Measurements from ENCODE around the gene CCL21. TPM values are rescaled to one million over a fixed set of nuclear protein-coding genes. Genes with fewer than 3 reads are reported as not detected.
"Not testable (repeated sequence)": the region's sequence is repeated elsewhere in the genome, so short reads cannot be mapped to it uniquely, and the experiment has no call there.

CCL21 gene
- total and polyA plus RNA-seq, 9 donors = 4.4 to 25.2 (median 18.0) TPM

- no peaks in the 10 kb centered on the region for H3K9me3 ChIP-seq (replicated peaks; ENCODE audit: control insufficient read depth, low read depth, low read length)
- H3K36me3 ChIP-seq (ENCODE audit: control insufficient read depth, insufficient read depth, low read length) = no peaks in the 10 kb centered on the region
- H3K4me1 ChIP-seq (ENCODE audit: control insufficient read depth, insufficient read depth, low read length) = no peaks in the 10 kb centered on the region
- no peak overlapping the region for H3K4me3 ChIP-seq (ENCODE audit: low read length)
- no peak overlapping the region for H3K27ac ChIP-seq (ENCODE audit: low read length)
- DNase-seq = no peak
- WGBS (ENCODE audit: insufficient coverage) = no CpG with 5 or more reads among the region's 6 CpGs
- H3K27me3 ChIP-seq (ENCODE audit: control insufficient read depth, insufficient read depth, low read length) = no peaks in the 10 kb centered on the region
Observed at GRCh38 chr9:34737677-34738260, 27.8 kb upstream of the CCL21 start.

- DNase-seq = no peak
- Histone ChIP-seq H3K27ac (ENCODE audit: low read length) (no peak overlapping the region), H3K9me3 (replicated peaks; ENCODE audit: control insufficient read depth, low read depth, low read length) (no peaks in the 10 kb centered on the region), H3K36me3 (ENCODE audit: control insufficient read depth, insufficient read depth, low read length) (no peaks in the 10 kb centered on the region), H3K4me1 (ENCODE audit: control insufficient read depth, insufficient read depth, low read length) (no peaks in the 10 kb centered on the region), H3K4me3 (ENCODE audit: low read length) (no peak overlapping the region), H3K27me3 (ENCODE audit: control insufficient read depth, insufficient read depth, low read length) (no peaks in the 10 kb centered on the region)
Observed at GRCh38 chr9:34734720-34735119, 24.8 kb upstream of the CCL21 start.

GRCh38 chr9:34732886-34733285, 22.9 kb upstream of the CCL21 start:
- DNase-seq = no peak
- H3K4me3 ChIP-seq (ENCODE audit: low read length) = no peak overlapping the region
- no peaks in the 10 kb centered on the region for H3K36me3 ChIP-seq (ENCODE audit: control insufficient read depth, insufficient read depth, low read length)
- H3K4me1 ChIP-seq (ENCODE audit: control insufficient read depth, insufficient read depth, low read length) = no peaks in the 10 kb centered on the region
- no peak overlapping the region for H3K27ac ChIP-seq (ENCODE audit: low read length)
- no peaks in the 10 kb centered on the region for H3K9me3 ChIP-seq (replicated peaks; ENCODE audit: control insufficient read depth, low read depth, low read length)
- no peaks in the 10 kb centered on the region for H3K27me3 ChIP-seq (ENCODE audit: control insufficient read depth, insufficient read depth, low read length)
- WGBS (ENCODE audit: insufficient coverage) = no CpG with 5 or more reads among the region's 2 CpGs

- WGBS (ENCODE audit: insufficient coverage) = no CpG with 5 or more reads among the region's 1 CpG
- no peaks in the 10 kb centered on the region for H3K9me3 ChIP-seq (replicated peaks; ENCODE audit: control insufficient read depth, low read depth, low read length)
- H3K27ac ChIP-seq (ENCODE audit: low read length) = no peak overlapping the region
- H3K4me3 ChIP-seq (ENCODE audit: low read length) = no peak overlapping the region
- no peaks in the 10 kb centered on the region for H3K27me3 ChIP-seq (ENCODE audit: control insufficient read depth, insufficient read depth, low read length)
- no peaks in the 10 kb centered on the region for H3K36me3 ChIP-seq (ENCODE audit: control insufficient read depth, insufficient read depth, low read length)
- DNase-seq = no peak
- H3K4me1 ChIP-seq (ENCODE audit: control insufficient read depth, insufficient read depth, low read length) = no peaks in the 10 kb centered on the region
Observed at GRCh38 chr9:34732478-34732877, 22.5 kb upstream of the CCL21 start.

GRCh38 chr9:34723141-34723540, 13.2 kb upstream of the CCL21 start:
- WGBS (ENCODE audit: insufficient coverage) = 87% methylated on average over 10 of the region's 11 CpGs
- no peaks in the 10 kb centered on the region for H3K36me3 ChIP-seq (ENCODE audit: control insufficient read depth, insufficient read depth, low read length)
- no peaks in the 10 kb centered on the region for H3K4me1 ChIP-seq (ENCODE audit: control insufficient read depth, insufficient read depth, low read length)
- H3K4me3 ChIP-seq (ENCODE audit: low read length) = no peak overlapping the region
- no peaks in the 10 kb centered on the region for H3K27me3 ChIP-seq (ENCODE audit: control insufficient read depth, insufficient read depth, low read length)
- no peaks in the 10 kb centered on the region for H3K9me3 ChIP-seq (replicated peaks; ENCODE audit: control insufficient read depth, low read depth, low read length)
- no peak for DNase-seq
- H3K27ac ChIP-seq (ENCODE audit: low read length) = no peak overlapping the region

GRCh38 chr9:34719769-34720025, 9.8 kb upstream of the CCL21 start:
- H3K36me3 ChIP-seq (ENCODE audit: control insufficient read depth, insufficient read depth, low read length); H3K9me3 ChIP-seq (replicated peaks; ENCODE audit: control insufficient read depth, low read depth, low read length); H3K27me3 ChIP-seq (ENCODE audit: control insufficient read depth, insufficient read depth, low read length); H3K27ac ChIP-seq (ENCODE audit: low read length); DNase-seq; H3K4me1 ChIP-seq (ENCODE audit: control insufficient read depth, insufficient read depth, low read length); H3K4me3 ChIP-seq (ENCODE audit: low read length): not testable (repeated sequence)

DNA sequence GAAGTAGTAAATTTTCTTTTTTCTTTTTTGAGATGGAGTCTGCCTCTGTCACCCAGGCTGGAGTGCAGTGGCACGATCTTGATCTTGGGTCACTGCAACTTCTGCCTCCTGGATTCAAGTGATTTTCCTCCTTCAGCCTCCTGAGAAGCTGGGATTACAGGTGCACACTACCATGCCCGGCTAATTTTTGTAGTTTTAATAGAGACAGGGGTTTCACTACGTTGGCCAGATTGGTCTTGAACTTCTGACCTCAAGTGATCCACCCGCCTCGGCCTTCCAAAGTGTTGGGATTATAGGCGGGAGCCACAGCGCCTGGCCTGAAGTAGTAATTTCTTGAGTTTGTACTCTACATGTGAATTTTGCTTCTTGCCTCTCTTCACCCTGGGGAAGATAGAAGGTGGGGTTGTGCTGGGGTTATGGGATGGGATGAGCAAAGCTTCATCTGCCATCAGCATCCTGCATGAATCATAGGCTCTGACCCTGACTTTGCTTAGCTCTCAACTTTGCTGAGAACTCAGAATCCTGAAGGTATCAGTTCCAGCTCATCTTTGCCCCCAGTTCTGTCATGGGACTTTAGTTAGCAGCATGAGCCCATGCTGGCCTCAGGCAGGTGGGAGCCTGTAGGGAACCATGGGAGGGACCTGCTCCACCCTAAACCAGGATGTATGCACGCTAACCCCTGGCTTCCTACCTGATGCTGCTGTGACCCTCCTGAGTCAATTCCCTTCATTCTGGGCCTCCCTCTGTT, 9.3 kb upstream of the CCL21 start:
- Histone ChIP-seq H3K4me3 (ENCODE audit: low read length) (no peak overlapping the region), H3K36me3 (ENCODE audit: control insufficient read depth, insufficient read depth, low read length) (no peaks in the 10 kb centered on the region), H3K27me3 (ENCODE audit: control insufficient read depth, insufficient read depth, low read length) (peaks cover 3% of the 10 kb centered on the region), H3K4me1 (ENCODE audit: control insufficient read depth, insufficient read depth, low read length) (no peaks in the 10 kb centered on the region), H3K9me3 (replicated peaks; ENCODE audit: control insufficient read depth, low read depth, low read length) (no peaks in the 10 kb centered on the region), H3K27ac (ENCODE audit: low read length) (no peak overlapping the region)
- 67% methylated on average over 3 of the region's 8 CpGs for WGBS (ENCODE audit: insufficient coverage)
- DNase-seq = no peak

DNA sequence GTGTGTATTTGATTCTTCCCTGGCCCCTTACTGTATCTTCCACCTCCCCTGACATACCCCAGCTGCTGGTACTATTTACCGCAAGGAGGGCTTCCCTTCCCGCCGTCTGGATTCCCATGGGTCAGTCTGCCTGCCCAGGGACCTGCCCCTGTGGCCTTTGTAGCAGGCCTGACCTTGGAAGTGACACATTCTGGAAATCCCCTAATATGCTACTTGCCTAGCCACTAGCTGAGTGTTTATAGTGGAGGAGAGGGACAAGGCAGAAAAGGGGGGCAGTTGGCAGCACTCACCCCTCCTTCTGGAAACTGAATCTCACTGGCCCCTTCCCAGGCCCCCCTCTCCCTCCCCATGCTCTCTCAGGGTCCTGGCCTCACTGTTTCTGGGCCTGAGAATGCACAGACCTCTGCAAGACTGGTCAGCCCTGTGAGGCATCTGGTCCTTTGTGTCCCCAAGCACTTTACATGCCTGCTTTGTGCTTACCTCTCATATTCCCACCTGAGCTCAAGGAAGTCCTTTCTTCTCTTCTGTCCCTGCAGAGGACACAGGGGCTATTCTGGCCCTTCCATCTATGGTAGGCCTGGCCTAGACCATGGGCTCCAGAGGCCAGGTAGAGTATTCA, 8.2 kb upstream of the CCL21 start:
- no peak for DNase-seq
- WGBS (ENCODE audit: insufficient coverage) = no CpG with 5 or more reads among the region's 3 CpGs
- Histone ChIP-seq H3K9me3 (replicated peaks; ENCODE audit: control insufficient read depth, low read depth, low read length) (no peaks in the 10 kb centered on the region), H3K27me3 (ENCODE audit: control insufficient read depth, insufficient read depth, low read length) (peaks cover 3% of the 10 kb centered on the region), H3K27ac (ENCODE audit: low read length) (no peak overlapping the region), H3K4me1 (ENCODE audit: control insufficient read depth, insufficient read depth, low read length) (no peaks in the 10 kb centered on the region), H3K36me3 (ENCODE audit: control insufficient read depth, insufficient read depth, low read length) (no peaks in the 10 kb centered on the region), H3K4me3 (ENCODE audit: low read length) (no peak overlapping the region)

GRCh38 chr9:34716711-34717110, 6.8 kb upstream of the CCL21 start:
- WGBS (ENCODE audit: insufficient coverage) = 63% methylated on average over 2 of the region's 4 CpGs
- H3K27me3 ChIP-seq (ENCODE audit: control insufficient read depth, insufficient read depth, low read length) = peaks cover 3% of the 10 kb centered on the region
- DNase-seq = no peak
- no peaks in the 10 kb centered on the region for H3K9me3 ChIP-seq (replicated peaks; ENCODE audit: control insufficient read depth, low read depth, low read length)
- H3K4me1 ChIP-seq (ENCODE audit: control insufficient read depth, insufficient read depth, low read length) = no peaks in the 10 kb centered on the region
- no peaks in the 10 kb centered on the region for H3K36me3 ChIP-seq (ENCODE audit: control insufficient read depth, insufficient read depth, low read length)
- no peak overlapping the region for H3K4me3 ChIP-seq (ENCODE audit: low read length)
- no peak overlapping the region for H3K27ac ChIP-seq (ENCODE audit: low read length)

- no peak for DNase-seq
- no peak overlapping the region for H3K27ac ChIP-seq (ENCODE audit: low read length)
- WGBS (ENCODE audit: insufficient coverage) = 80% methylated on average over 6 of the region's 7 CpGs
Observed at GRCh38 chr9:34715639-34716215, 5.8 kb upstream of the CCL21 start.

More at GRCh38 chr9:34715639-34716215, 5.8 kb upstream of the CCL21 start:
- Histone ChIP-seq H3K4me3 (ENCODE audit: low read length) (no peak overlapping the region), H3K27me3 (ENCODE audit: control insufficient read depth, insufficient read depth, low read length) (peaks cover 3% of the 10 kb centered on the region), H3K9me3 (replicated peaks; ENCODE audit: control insufficient read depth, low read depth, low read length) (no peaks in the 10 kb centered on the region), H3K36me3 (ENCODE audit: control insufficient read depth, insufficient read depth, low read length) (no peaks in the 10 kb centered on the region), H3K4me1 (ENCODE audit: control insufficient read depth, insufficient read depth, low read length) (no peaks in the 10 kb centered on the region)
